Gastrocnemius medialis (tissue), 4 donors: ENCODE measurements around the gene TMLHE. TPM values are rescaled to one million over a fixed set of nuclear protein-coding genes. Genes with fewer than 3 reads are reported as not detected.
A peak's percentile ranks its signal among the peaks of the same experiment; 100 is the strongest.
"Not testable (repeated sequence)": the region's sequence is repeated elsewhere in the genome, so short reads cannot be mapped to it uniquely, and the experiment has no call there.

ENCODE experiments used
- ATAC-seq, 2 donors: fragments of 150-250 bp; one replicate each; pipeline ENCODE4 v1.9.1; 2016
- DNase-seq, 2 donors: peaks; one replicate each; pipeline ENCODE4 v3.0.0-alpha.2; 2019
- H3K27ac ChIP-seq, 4 donors: fragments of 200-600 bp; sonication (generic); 1 replicate in 1 of 4; 2 replicates in 3 of 4; pipeline ENCODE4 v1.5.1; 2016 to 2018; ENCODE audit warnings: mild to moderate bottlenecking in 2 of 4, moderate library complexity in 1 of 4
- H3K27me3 ChIP-seq, 3 donors: fragments of 200-600 bp; sonication (generic) in 2 of 3; 1 replicate in 1 of 3; 2 replicates in 2 of 3; pipeline versions ENCODE4 v1.5.1 to v1.6.0; 2016 to 2019; ENCODE audit warnings: mild to moderate bottlenecking in 1 of 3, moderate library complexity in 1 of 3
- H3K36me3 ChIP-seq, 2 donors: fragments of 200-600 bp; sonication (generic) in 1 of 2; one replicate each; pipeline ENCODE4 v1.5.1; 2017 to 2018
- H3K4me1 ChIP-seq, 2 donors: fragments of 200-600 bp; sonication (generic) in 1 of 2; one replicate each; pipeline ENCODE4 v1.5.1; 2016 to 2017; ENCODE audit warnings: mild to moderate bottlenecking in 2 of 2
- H3K4me3 ChIP-seq, 4 donors: fragments of 200-600 bp; sonication (generic) in 3 of 4; 1 replicate in 1 of 4; 2 replicates in 3 of 4; pipeline ENCODE4 v1.5.1; 2016 to 2019; ENCODE audit warnings: mild to moderate bottlenecking in 2 of 4
- H3K9me3 ChIP-seq, 3 donors: fragments of 200-600 bp; sonication (generic) in 2 of 3; 1 replicate in 1 of 3; 2 replicates in 2 of 3; pipeline ENCODE4 v1.5.1; 2016 to 2019
- CTCF ChIP-seq, 5 experiments: fragments of 450-650 bp in 3 of 5; fragments of 200-600 bp in 2 of 5; sonication (generic) in 2 of 5; IDR thresholded peaks in 4 of 5; conservative IDR thresholded peaks in 1 of 5; 1 replicate in 4 of 5; 2 replicates in 1 of 5; pipeline ENCODE4 v1.5.1; 2016 to 2019; ENCODE audit warnings: antibody characterized with exemption in 5 of 5, mild to moderate bottlenecking in 3 of 5, moderate library complexity in 3 of 5
- POLR2A ChIP-seq, 2 donors: fragments of 450-650 bp; IDR thresholded peaks; one replicate each; pipeline ENCODE4 v1.6.1; 2017; ENCODE audit warnings: antibody characterized with exemption in 2 of 2, mild to moderate bottlenecking in 2 of 2, moderate library complexity in 2 of 2
- in situ Hi-C, 4 donors: fragments of 200-750 bp; cut with MboI; loops; one replicate each; pipeline versions ENCODE4 v1.15.0 to v1.8.0; 2017; ENCODE audit warnings: low sequenced_read_pairs in 4 of 4
- intact Hi-C: fragments of 100-400 bp; cut with DNase I; formaldehyde crosslinking; loops from one replicate; pipeline ENCODE4 v1.15.1; 2023; ENCODE audit warnings: low total_unique reads
- microRNA-seq, 2 donors: library from miRNA; unstranded; fragments of <30 nt; microRNA quantifications; one replicate each; pipeline ENCODE4, GENCODE V29; 2016; ENCODE audit warnings: borderline replicate concordance in 2 of 2
- total RNA-seq, 4 donors: library from RNA; depleted of rRNA; stranded (reverse); fragments of >200 nt; gene quantifications; one replicate each; pipeline versions ENCODE4 v1.1.0 to v1.2.3, GENCODE V29; 2016

Gene TMLHE
- total RNA-seq, 4 donors from 2014 or later: 13.7 to 25.7 (median 17.4) TPM

GRCh38 chrX:155458471-155458870 lies 154.3 kb downstream of the TMLHE start, which contains the start of gene F8A3:
Gene F8A3 (minus strand): TSS chrX:155458620. CDS start chrX:155458600, 20 bp downstream.
- in situ Hi-C loops, H3K36me3 ChIP-seq, H3K9me3 ChIP-seq, H3K4me3 ChIP-seq, DNase-seq, H3K4me1 ChIP-seq, intact Hi-C loops, H3K27ac ChIP-seq, H3K27me3 ChIP-seq: not testable (repeated sequence)
- ATAC-seq: peak; percentile 78 to 82

DNA sequence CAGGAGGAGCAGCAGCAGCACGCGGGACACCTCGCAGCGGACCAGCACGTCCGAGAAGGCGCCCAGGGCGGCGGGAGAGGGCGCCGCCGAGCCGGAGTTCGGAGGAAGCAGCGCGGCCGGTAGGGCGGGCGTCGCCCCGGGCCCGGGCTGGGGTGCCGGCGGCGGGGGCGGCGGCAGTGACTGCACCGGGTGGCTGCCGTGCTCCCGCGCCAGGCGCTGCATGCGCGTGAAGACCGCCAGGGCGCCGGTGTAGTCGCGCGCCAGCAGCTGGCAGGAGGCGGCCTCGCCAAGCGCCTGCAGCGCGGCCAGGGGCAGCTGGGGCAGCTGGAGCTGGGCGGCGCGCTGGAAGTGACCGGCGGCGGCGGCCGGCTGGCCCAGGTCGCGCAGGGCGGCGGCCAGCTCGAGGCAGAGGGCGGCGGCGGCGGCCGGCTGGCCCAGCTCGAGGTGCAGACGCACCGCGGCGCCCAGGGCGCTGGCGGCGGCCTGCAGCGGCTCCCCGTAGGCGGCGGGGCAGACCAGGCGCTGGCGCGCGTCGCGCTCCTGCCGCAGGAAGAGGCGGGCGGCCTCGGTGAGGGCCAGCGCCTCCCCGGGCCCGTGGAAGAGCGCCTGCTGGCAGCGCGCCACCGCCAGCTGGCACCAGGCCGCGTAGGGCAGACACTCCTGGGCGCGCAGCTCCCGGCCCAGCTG lies 154.8 kb downstream of the TMLHE start:
- H3K9me3 ChIP-seq, H3K27ac ChIP-seq, intact Hi-C loops, H3K27me3 ChIP-seq, H3K4me1 ChIP-seq, DNase-seq, H3K36me3 ChIP-seq, in situ Hi-C loops, H3K4me3 ChIP-seq: not testable (repeated sequence)
- peak; percentile 84 to 92 for ATAC-seq

DNA sequence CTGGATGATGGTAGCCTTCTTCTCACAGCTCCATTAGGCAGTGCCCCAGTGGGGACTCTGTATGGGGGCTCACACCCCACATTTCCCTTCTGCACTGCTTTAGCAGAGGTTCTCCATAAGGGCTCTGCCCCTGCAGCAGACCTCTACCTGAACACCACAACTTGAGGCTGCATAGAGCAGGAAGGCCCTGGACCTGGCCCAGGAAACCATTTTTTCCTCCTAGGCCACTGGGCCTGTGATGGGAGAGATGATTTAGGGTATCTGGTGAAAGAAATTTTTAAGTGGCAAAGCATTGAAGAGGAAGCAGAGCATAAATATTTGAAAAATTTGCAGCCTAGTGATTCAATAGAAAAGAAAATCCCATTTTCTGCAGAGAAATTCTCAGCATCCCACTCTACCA lies 171.7 kb downstream of the TMLHE start:
- H3K9me3 ChIP-seq: no peaks in the 10 kb centered on the region
- DNase-seq: no peak
- no peaks in the 10 kb centered on the region for H3K36me3 ChIP-seq
- no peak overlapping the region for H3K4me3 ChIP-seq
- in situ Hi-C loops (no loop called here), intact Hi-C loops (no loop called here)
- no peak for ATAC-seq
- no peak for TF ChIP-seq CTCF (IDR thresholded peaks at IDR 0.05 in 4 of 5, conservative IDR thresholded peaks at IDR 0.05 in 1 of 5)
- no peak for TF ChIP-seq POLR2A (IDR thresholded peaks at IDR 0.05)
- H3K4me1 ChIP-seq: no peaks in the 10 kb centered on the region
- H3K27me3 ChIP-seq: no peaks in the 10 kb centered on the region
- H3K27ac ChIP-seq: no peak overlapping the region

Small RNAs within 50 kb of the gene (microRNA-seq; reads per million reads assigned to microRNA genes)
- gene MIR1184-3: 0 reads per million in 2 donors

Other genes with a start within 250 kb of the TMLHE start
- gene F8A2, start 230.9 kb downstream of the TMLHE start, total RNA-seq: not detected
- 10 to 100 TPM in 2 of 4 donors, 1 to 10 TPM in 2; 6.8 to 15.5 (median 11.9) TPM for gene F8A3, start 154.3 kb downstream of the TMLHE start, total RNA-seq
- gene SPRY3, start 366 bp downstream of the TMLHE start, total RNA-seq: 1 to 10 TPM in 2 of 4 donors, under 1 TPM in 2; 0.40 to 1.3 (median 0.95) TPM